ENCODE measurements around the gene TPT1.
"Not testable (repeated sequence)": the region's sequence is repeated elsewhere in the genome, so short reads cannot be mapped to it uniquely, and the experiment has no call there.

The TPT1 gene

GRCh38 chr13:45381196-45381595 is 40.2 kb upstream of the TPT1 start:
- POLR2A ChIA-PET = no interaction called here
- CTCF ChIA-PET = no interaction called here
- no peak for DNase-seq (ENCODE audit: extremely low spot score)
- no peak for TF ChIP-seq CTCF (IDR thresholded peaks at IDR 0.05; ENCODE audit: control extremely low read depth, extremely low read depth, low read depth, missing control alignments)

GRCh38 chr13:45380708-45381107 is 39.7 kb upstream of the TPT1 start:
- DNase-seq (ENCODE audit: extremely low spot score); POLR2A ChIA-PET; CTCF ChIA-PET: not testable (repeated sequence)

GRCh38 chr13:45379516-45379915 is 38.5 kb upstream of the TPT1 start:
- CTCF ChIA-PET; DNase-seq (ENCODE audit: extremely low spot score); POLR2A ChIA-PET: not testable (repeated sequence)

GRCh38 chr13:45378786-45379185 is 37.8 kb upstream of the TPT1 start:
- DNase-seq (ENCODE audit: extremely low spot score); CTCF ChIA-PET; POLR2A ChIA-PET: not testable (repeated sequence)

- DNase-seq (ENCODE audit: extremely low spot score); POLR2A ChIA-PET: not testable (repeated sequence)
- CTCF ChIA-PET = interaction anchor here (1.0 kb wide), 1 partner anchor 8 kb away, joined by 3 read pairs; no protein-coding TSS in a partner anchor
These were observed 36.3 kb upstream of the TPT1 start for GRCh38 chr13:45377314-45377713.

- DNase-seq (ENCODE audit: extremely low spot score); POLR2A ChIA-PET: not testable (repeated sequence)
- CTCF ChIA-PET = interaction anchor here (0.9 to 1.0 kb wide), 2 partner anchors 9 to 10 kb away, joined by 3 read pairs; no protein-coding TSS in a partner anchor
These were observed 35.7 kb upstream of the TPT1 start for GRCh38 chr13:45376651-45377050.

GRCh38 chr13:45374917-45375316 is 33.9 kb upstream of the TPT1 start:
- CTCF ChIA-PET = no interaction called here
- POLR2A ChIA-PET = no interaction called here

GRCh38 chr13:45373162-45373547 is 32.2 kb upstream of the TPT1 start:
- POLR2A ChIA-PET = no interaction called here
- TF ChIP-seq CTCF (IDR thresholded peaks at IDR 0.05; ENCODE audit: control extremely low read depth, extremely low read depth, low read depth, missing control alignments) = no peak
- no peak for DNase-seq (ENCODE audit: extremely low spot score)
- CTCF ChIA-PET = interaction anchor here (1.6 to 5.9 kb wide), 2 partner anchors 22 to 89 kb away, joined by 3 to 35 read pairs; no protein-coding TSS in a partner anchor

More at GRCh38 chr13:45374917-45375316, 33.9 kb upstream of the TPT1 start:
- no peak for DNase-seq (ENCODE audit: extremely low spot score)
- TF ChIP-seq CTCF (IDR thresholded peaks at IDR 0.05; ENCODE audit: control extremely low read depth, extremely low read depth, low read depth, missing control alignments) = no peak

GRCh38 chr13:45372189-45373161 is 31.5 kb upstream of the TPT1 start:
- ChIA-PET POLR2A (interaction anchor here (0.7 kb wide), 1 partner anchor 17 kb away, joined by 7 read pairs; no protein-coding TSS in a partner anchor), CTCF (interaction anchor here (0.8 to 5.9 kb wide), 19 partner anchors 13 to 171 kb away, joined by 3 to 35 read pairs (median 5); partner anchors contain the start of genes COG3 and TPT1)
- no peak for TF ChIP-seq CTCF (IDR thresholded peaks at IDR 0.05; ENCODE audit: control extremely low read depth, extremely low read depth, low read depth, missing control alignments)
- DNase-seq (ENCODE audit: extremely low spot score) = no peak
